PFSK-1 (cell line): ENCODE results near the gene LTBP3.

Experiments used
- FOXP2 ChIP-seq: optimal IDR thresholded peaks from 2 replicates; pipeline ENCODE3; 2011; ENCODE audit warnings: borderline replicate concordance, control low read depth, inconsistent platforms; ENCODE audit not compliant: insufficient read depth; ENCODE audit errors: extremely low read length, extremely low read depth
- POLR2AphosphoS5 ChIP-seq: IDR thresholded peaks from 2 replicates; pipeline ENCODE4 v1.6.1; 2012; ENCODE audit warnings: low read depth, mild to moderate bottlenecking, control low read depth, low read length, moderate library complexity
- SIN3A ChIP-seq: IDR thresholded peaks from 2 replicates; pipeline ENCODE4 v1.6.1; 2012; ENCODE audit warnings: mild to moderate bottlenecking, low read length, moderate library complexity, borderline replicate concordance; ENCODE audit not compliant: insufficient read depth
- TAF1 ChIP-seq: IDR thresholded peaks from 2 replicates; pipeline ENCODE4 v1.6.1; 2012; ENCODE audit warnings: low read length, control low read depth, borderline replicate concordance; ENCODE audit not compliant: insufficient read depth
- TF ChIP-seq, protein P1 (sequence below), 2 experiments: IDR thresholded peaks; 2 replicates each; pipeline versions ENCODE4 v1.6.1 to v1.8.0; 2011 to 2012; ENCODE audit warnings: low read depth in 2 of 2, low read length in 2 of 2, control low read depth in 1 of 2, inconsistent platforms in 1 of 2, mild to moderate bottlenecking in 1 of 2, moderate library complexity in 1 of 2; ENCODE audit not compliant: insufficient read depth in 1 of 2

Gene LTBP3

DNA sequence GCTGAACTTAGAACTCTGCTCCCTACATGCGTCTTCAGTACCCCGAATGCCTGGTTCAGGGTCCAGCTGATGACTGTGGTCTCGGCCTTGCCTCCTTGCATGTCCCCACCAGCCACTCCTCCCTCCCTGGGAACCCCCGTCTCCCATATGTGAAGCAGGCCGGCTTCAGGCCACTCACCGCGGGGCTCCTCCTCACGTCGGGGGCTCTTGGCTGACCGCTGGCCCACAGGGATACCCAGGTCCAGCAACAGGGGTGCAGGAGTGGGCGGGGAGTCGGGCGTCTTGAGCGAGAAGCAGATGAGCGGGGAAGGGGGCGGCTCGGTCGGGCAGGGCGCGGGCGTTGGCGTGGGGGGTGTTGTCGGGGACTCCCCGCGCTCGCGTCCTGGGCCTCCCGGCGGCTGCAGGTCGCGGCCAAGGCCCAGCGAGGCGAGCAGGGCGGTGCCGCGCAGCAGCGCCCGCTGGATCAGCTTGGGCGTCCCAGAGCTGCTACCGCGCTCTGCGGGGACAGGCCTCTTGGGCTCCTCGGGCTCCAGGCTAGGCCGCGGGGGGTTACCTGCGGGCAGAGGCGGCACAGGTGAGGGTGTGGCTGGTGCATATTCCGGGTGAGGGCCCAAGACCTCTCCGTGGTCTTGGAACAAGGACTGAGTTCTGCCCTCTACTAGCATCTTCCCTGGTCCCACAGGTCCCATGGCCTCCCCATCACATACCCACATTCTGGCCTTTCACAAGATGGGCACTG, 41.2 kb upstream of the LTBP3 start:
- no peak for TF ChIP-seq SIN3A

DNA sequence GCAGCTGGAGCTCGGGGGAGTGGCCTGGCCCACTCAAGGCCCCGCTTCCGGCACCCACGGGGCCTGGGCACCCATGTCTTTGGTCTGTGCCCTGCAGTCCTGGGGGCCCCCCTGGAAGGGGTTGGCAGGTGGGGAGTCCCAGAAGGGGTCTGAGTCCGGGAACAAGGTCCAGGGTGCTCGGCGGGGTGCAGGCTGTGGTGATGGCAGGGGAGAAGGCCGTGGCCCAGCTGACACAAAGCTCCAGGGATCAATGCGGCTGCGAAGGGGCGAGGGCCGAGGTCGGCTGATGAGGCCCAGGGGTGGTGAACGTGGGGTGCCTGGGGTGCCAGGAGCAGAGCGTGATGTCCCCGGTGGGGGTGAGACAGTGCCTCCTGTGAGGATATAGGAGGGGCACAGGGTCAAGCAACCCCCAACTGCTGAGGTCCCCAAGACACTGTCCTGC, 40.1 kb upstream of the LTBP3 start:
- TF ChIP-seq, protein P1, sequence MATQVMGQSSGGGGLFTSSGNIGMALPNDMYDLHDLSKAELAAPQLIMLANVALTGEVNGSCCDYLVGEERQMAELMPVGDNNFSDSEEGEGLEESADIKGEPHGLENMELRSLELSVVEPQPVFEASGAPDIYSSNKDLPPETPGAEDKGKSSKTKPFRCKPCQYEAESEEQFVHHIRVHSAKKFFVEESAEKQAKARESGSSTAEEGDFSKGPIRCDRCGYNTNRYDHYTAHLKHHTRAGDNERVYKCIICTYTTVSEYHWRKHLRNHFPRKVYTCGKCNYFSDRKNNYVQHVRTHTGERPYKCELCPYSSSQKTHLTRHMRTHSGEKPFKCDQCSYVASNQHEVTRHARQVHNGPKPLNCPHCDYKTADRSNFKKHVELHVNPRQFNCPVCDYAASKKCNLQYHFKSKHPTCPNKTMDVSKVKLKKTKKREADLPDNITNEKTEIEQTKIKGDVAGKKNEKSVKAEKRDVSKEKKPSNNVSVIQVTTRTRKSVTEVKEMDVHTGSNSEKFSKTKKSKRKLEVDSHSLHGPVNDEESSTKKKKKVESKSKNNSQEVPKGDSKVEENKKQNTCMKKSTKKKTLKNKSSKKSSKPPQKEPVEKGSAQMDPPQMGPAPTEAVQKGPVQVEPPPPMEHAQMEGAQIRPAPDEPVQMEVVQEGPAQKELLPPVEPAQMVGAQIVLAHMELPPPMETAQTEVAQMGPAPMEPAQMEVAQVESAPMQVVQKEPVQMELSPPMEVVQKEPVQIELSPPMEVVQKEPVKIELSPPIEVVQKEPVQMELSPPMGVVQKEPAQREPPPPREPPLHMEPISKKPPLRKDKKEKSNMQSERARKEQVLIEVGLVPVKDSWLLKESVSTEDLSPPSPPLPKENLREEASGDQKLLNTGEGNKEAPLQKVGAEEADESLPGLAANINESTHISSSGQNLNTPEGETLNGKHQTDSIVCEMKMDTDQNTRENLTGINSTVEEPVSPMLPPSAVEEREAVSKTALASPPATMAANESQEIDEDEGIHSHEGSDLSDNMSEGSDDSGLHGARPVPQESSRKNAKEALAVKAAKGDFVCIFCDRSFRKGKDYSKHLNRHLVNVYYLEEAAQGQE (IDR thresholded peaks at IDR 0.05; ENCODE audit: insufficient read depth in 1 of 2, low read depth in 2 of 2, low read length in 2 of 2): no peak
- TF ChIP-seq POLR2AphosphoS5 (no peak), TAF1 (no peak), SIN3A (no peak), FOXP2 (no peak)

DNA sequence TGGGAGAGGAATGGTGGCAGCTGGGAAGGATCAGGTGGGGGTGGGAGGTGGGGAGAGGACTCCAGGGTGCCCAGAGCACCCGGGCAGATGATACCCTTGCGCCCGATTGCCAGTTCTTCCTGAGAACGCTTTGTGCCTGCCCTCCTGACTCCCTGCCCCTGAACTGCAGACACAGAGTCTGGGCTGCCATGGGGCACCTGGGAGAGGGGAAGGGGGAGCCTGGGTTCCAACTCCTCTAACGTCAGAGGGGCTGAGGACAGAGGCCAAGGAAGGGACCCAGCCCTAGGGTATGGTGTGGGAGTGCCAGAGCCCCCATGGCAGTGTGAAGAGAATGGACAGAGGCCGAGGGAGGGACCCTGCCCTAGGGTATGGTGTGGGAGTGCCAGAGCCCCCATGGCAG, 38.4 kb upstream of the LTBP3 start:
- TF ChIP-seq, protein P1 (IDR thresholded peaks at IDR 0.05; ENCODE audit: insufficient read depth in 1 of 2, low read depth in 2 of 2, low read length in 2 of 2): no peak
- TF ChIP-seq POLR2AphosphoS5 (no peak; the same call in 1 of the 2 replicates), FOXP2 (no peak), SIN3A (no peak), TAF1 (no peak)

DNA sequence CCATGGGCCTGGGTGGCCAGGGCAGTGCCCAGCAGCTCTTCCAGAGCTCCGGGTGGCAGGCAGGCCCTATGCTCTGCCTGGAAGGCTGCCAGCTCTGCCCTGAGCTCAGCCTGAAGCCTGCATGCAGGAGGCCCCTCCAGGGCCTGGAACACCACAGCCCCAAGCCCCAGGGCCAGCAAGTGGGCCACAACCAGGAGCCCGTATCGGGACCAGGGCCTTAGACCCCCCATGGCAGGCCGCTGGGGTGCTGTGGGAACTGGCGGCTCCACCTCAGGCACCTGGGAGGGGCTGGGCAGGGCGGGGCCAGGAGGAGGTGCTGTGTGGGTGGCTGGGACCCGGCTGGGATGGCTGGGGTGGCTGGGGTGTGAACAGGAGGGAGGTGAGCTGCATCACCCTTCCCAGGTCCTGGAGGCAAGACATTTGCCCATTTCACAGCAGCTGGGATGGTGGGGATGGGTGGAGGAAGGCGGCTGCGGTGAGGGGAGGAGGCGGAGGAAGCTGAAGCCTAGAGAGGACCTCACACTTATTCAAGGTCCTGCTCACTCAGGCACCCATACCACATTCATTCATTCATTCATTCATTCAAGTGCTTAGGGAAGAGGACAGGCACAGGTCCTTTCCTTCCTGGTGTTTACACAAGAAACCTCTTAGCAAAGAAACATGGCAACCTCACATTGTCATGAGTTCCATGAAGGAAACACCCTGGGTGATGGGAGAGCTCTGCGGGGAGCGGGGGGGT, 37.6 kb upstream of the LTBP3 start, which contains the start of gene KCNK7:
Gene KCNK7, minus strand, starts transcription at position 258 of the 739 bp plus-strand sequence. Its CDS starts 28 bp downstream, at position 230.
- TF ChIP-seq SIN3A (no peak), FOXP2 (no peak), TAF1 (no peak), POLR2AphosphoS5 (no peak)
- TF ChIP-seq, protein P1 (IDR thresholded peaks at IDR 0.05; ENCODE audit: insufficient read depth in 1 of 2, low read depth in 2 of 2, low read length in 2 of 2): no peak

DNA sequence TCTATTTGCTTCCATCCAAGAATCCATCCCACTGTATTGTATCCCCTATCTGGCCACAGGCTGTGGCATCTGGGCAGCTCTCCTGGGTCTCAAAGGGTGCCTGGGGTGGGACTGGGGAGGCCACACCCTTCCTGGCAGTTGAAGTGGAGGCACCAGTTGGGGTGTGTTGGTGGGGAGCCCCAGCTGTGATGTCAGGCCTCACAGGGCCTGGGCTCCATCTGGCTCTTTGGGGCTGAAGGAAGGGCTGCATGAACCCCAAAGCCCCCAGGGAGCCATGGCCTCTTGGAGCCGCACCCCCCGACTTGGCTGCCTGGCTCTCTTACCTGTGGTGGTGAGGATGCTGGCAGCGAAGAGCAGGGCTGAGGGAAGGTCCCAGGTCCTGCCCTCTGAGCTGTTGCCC, 37.0 kb upstream of the LTBP3 start:
- TF ChIP-seq POLR2AphosphoS5 (no peak), FOXP2 (no peak), TAF1 (no peak), SIN3A (no peak)
- TF ChIP-seq, protein P1 (IDR thresholded peaks at IDR 0.05; ENCODE audit: insufficient read depth in 1 of 2, low read depth in 2 of 2, low read length in 2 of 2): no peak
